ENCODE measurements around the gene ZDHHC16. TPM values are rescaled to one million over a fixed set of nuclear protein-coding genes. Genes with fewer than 3 reads are reported as not detected.
A peak's percentile ranks its signal among the peaks of the same experiment; 100 is the strongest.

Gene ZDHHC16
- total RNA-seq, 1 donor from 2014 or later = 41.4 TPM

DNA sequence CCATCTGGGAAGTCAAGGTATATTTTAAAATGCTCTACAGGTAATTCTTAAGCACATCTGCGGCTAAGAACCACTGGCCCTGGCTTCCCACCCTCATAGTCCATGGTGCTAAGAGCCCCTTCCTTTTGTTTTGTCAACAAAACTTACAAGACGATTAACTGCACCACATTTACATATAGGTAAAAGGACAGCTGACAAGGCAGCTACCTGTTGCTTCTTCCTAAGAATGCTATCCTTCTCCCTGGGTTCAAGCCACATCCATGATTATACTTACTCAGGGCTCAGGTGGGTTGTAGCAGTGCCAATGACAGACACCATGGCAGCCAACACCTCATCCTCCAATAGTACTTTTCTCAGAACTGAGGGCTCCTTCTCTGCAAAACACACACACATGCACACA, 16.3 kb downstream of the ZDHHC16 start:
- TF ChIP-seq, protein P1, sequence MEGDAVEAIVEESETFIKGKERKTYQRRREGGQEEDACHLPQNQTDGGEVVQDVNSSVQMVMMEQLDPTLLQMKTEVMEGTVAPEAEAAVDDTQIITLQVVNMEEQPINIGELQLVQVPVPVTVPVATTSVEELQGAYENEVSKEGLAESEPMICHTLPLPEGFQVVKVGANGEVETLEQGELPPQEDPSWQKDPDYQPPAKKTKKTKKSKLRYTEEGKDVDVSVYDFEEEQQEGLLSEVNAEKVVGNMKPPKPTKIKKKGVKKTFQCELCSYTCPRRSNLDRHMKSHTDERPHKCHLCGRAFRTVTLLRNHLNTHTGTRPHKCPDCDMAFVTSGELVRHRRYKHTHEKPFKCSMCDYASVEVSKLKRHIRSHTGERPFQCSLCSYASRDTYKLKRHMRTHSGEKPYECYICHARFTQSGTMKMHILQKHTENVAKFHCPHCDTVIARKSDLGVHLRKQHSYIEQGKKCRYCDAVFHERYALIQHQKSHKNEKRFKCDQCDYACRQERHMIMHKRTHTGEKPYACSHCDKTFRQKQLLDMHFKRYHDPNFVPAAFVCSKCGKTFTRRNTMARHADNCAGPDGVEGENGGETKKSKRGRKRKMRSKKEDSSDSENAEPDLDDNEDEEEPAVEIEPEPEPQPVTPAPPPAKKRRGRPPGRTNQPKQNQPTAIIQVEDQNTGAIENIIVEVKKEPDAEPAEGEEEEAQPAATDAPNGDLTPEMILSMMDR (IDR thresholded peaks at IDR 0.05; ENCODE audit: unreplicated experiment) = no peak
- no peak for DNase-seq (ENCODE audit: low spot score in 2 of 2, unreplicated experiment in 2 of 2)
- H3K9me3 Mint-ChIP-seq = no peaks in the 10 kb centered on the region
- H3K27ac Mint-ChIP-seq = no peak overlapping the region
- H3K4me3 Mint-ChIP-seq = no peak overlapping the region
- peaks cover 36% of the 10 kb centered on the region for H3K36me3 Mint-ChIP-seq
- no peaks in the 10 kb centered on the region for H3K4me1 Mint-ChIP-seq
- no peaks in the 10 kb centered on the region for H3K27me3 Mint-ChIP-seq (ENCODE audit: low read depth)

DNA sequence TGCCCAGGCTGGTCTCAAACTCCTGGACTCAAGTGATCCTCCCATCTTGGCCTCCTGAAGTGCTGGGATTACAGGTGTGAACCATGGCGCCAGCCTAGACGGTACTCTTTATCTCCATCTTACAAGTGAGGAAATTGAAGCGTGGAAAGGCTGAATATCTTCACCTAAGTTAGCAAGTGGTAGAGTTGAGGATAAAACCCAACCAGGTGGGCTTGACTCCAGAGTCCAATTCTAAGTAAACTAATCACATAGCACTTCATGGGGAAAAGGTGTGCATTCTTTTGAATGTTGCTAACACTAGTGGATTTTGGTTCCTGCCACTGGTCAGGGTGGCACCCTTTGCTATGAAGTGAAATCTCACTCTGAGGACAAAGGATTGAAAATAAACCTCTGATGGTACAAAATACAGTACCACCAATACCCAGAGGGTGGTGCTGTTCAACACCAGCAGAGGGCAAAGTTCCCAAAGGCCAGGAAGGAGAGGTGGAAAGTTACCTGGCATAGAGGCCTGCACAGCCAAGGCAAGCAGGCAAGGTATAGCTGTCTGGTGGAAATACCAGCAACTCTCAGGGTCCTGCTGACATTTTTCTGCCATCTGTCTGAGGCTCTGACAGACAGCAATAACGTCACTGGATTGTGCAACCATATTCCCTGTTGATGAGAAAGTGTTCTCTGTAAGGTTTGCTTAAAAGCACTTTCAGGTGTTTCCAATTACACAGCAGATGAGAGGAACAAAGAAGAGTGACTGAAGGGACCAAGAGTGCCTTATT, 17.6 kb downstream of the ZDHHC16 start:
- H3K4me1 Mint-ChIP-seq = no peaks in the 10 kb centered on the region
- H3K4me3 Mint-ChIP-seq = no peak overlapping the region
- H3K27ac Mint-ChIP-seq = peak overlapping the region; percentile 74
- peak in 1 of 2 experiments; percentile 42 for DNase-seq (ENCODE audit: low spot score in 2 of 2, unreplicated experiment in 2 of 2)
- H3K36me3 Mint-ChIP-seq = peaks cover 30% of the 10 kb centered on the region
- H3K27me3 Mint-ChIP-seq (ENCODE audit: low read depth) = no peaks in the 10 kb centered on the region
- H3K9me3 Mint-ChIP-seq = no peaks in the 10 kb centered on the region
- TF ChIP-seq, protein P1 (IDR thresholded peaks at IDR 0.05; ENCODE audit: unreplicated experiment) = peak; percentile 91

- no peaks in the 10 kb centered on the region for H3K9me3 Mint-ChIP-seq
- H3K27ac Mint-ChIP-seq = peak overlapping the region; percentile 74
- TF ChIP-seq, protein P1 (IDR thresholded peaks at IDR 0.05; ENCODE audit: unreplicated experiment) = no peak
- no peak for DNase-seq (ENCODE audit: low spot score in 2 of 2, unreplicated experiment in 2 of 2)
- H3K4me3 Mint-ChIP-seq = no peak overlapping the region
- no peaks in the 10 kb centered on the region for H3K4me1 Mint-ChIP-seq
- H3K27me3 Mint-ChIP-seq (ENCODE audit: low read depth) = no peaks in the 10 kb centered on the region
- peaks cover 31% of the 10 kb centered on the region for H3K36me3 Mint-ChIP-seq
Measured at GRCh38 chr10:97464226-97464625, 18.3 kb downstream of the ZDHHC16 start.

DNA sequence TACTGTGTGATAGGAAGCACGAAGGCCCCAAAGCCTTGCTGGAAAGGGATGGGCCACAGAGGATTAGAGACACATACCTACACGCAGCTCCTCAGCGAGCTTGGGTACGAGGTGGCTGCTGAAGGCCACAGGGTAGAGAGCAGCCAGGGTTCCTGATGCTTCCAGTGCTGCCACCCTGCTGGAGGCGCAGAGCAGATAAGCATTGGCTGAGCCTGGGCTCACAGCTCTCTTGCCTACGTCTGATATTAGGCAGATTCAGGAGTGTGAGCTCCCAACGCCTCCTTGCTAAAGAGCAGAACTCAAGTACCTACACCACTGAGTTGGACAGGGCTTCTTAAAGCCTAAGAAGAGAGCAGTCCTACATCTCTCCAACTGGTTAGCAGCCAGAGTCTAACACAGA, 20.0 kb downstream of the ZDHHC16 start:
- DNase-seq (ENCODE audit: low spot score in 2 of 2, unreplicated experiment in 2 of 2) = no peak
- Mint-ChIP-seq H3K4me1 (no peaks in the 10 kb centered on the region), H3K4me3 (no peak overlapping the region), H3K36me3 (peaks cover 32% of the 10 kb centered on the region), H3K9me3 (no peaks in the 10 kb centered on the region), H3K27ac (peak overlapping the region; percentile 6), H3K27me3 (ENCODE audit: low read depth) (no peaks in the 10 kb centered on the region)
- TF ChIP-seq, protein P1 (IDR thresholded peaks at IDR 0.05; ENCODE audit: unreplicated experiment) = no peak

DNA sequence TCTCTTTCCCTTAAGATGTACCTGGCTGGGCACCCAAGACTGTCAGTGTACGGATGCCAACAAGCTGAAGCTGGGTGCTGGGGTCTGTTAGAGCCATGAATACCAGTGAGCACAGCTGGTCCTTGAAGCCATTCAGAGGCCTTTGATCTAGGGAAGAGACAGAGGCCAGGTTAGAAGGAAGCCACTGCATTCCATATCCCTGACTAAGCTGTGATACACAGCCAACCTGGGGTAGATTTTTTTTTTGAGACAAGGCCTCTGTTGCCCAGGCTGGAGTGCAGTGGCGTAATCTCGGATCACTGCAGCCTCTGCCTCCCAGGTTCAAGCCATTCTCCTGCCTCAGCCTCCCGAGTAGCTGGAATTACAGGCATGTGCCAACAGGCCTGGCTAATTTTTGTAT, 20.8 kb downstream of the ZDHHC16 start:
- Mint-ChIP-seq H3K36me3 (peaks cover 33% of the 10 kb centered on the region), H3K27ac (no peak overlapping the region), H3K4me1 (no peaks in the 10 kb centered on the region), H3K27me3 (ENCODE audit: low read depth) (no peaks in the 10 kb centered on the region), H3K9me3 (no peaks in the 10 kb centered on the region), H3K4me3 (no peak overlapping the region)
- no peak for DNase-seq (ENCODE audit: low spot score in 2 of 2, unreplicated experiment in 2 of 2)
- TF ChIP-seq, protein P1 (IDR thresholded peaks at IDR 0.05; ENCODE audit: unreplicated experiment) = no peak
